ENCODE data around the gene VAMP5.
A peak's percentile ranks its signal among the peaks of the same experiment; 100 is the strongest.
"Not testable (repeated sequence)": the region's sequence is repeated elsewhere in the genome, so short reads cannot be mapped to it uniquely, and the experiment has no call there.

Gene VAMP5

GRCh38 chr2:85584857-85585780, 888 bp downstream of the VAMP5 start:
- peak; percentile 56 for DNase-seq

GRCh38 chr2:85585781-85586105, 1.5 kb downstream of the VAMP5 start:
- peak; percentile 22 for DNase-seq

GRCh38 chr2:85588236-85588635, 4.0 kb downstream of the VAMP5 start:
- DNase-seq: no peak

GRCh38 chr2:85588645-85589044, 4.4 kb downstream of the VAMP5 start:
- no peak for DNase-seq

GRCh38 chr2:85589181-85589580, 5.0 kb downstream of the VAMP5 start:
- DNase-seq: no peak

GRCh38 chr2:85589982-85590791, 6.0 kb downstream of the VAMP5 start:
- DNase-seq: no peak

GRCh38 chr2:85590950-85591349, 6.7 kb downstream of the VAMP5 start:
- no peak for DNase-seq

- DNase-seq: no peak
These were observed 7.3 kb downstream of the VAMP5 start for GRCh38 chr2:85591563-85591962.

GRCh38 chr2:85592299-85592698, 8.1 kb downstream of the VAMP5 start:
- not testable (repeated sequence) for DNase-seq

GRCh38 chr2:85593023-85593422, 8.8 kb downstream of the VAMP5 start:
- DNase-seq: no peak

- DNase-seq: no peak
These were observed 10.6 kb downstream of the VAMP5 start for GRCh38 chr2:85594715-85595300.

- DNase-seq: peak; percentile 97
These were observed 11.2 kb downstream of the VAMP5 start, which contains the start of gene RNF181 for GRCh38 chr2:85595301-85596025. Gene RNF181 (plus strand): TSS chr2:85595745. CDS start chr2:85595764, 19 bp downstream.

- DNase-seq: no peak
These were observed 11.7 kb downstream of the VAMP5 start for GRCh38 chr2:85596026-85596333.

- DNase-seq: no peak
These were observed 12.4 kb downstream of the VAMP5 start for GRCh38 chr2:85596486-85597143.

- DNase-seq: no peak
These were observed 13.0 kb downstream of the VAMP5 start for GRCh38 chr2:85597241-85597640.

- no peak for DNase-seq
These were observed 14.5 kb downstream of the VAMP5 start for GRCh38 chr2:85598594-85599340.

GRCh38 chr2:85599468-85600234, 15.4 kb downstream of the VAMP5 start:
- DNase-seq: no peak

- DNase-seq: no peak
These were observed 16.0 kb downstream of the VAMP5 start for GRCh38 chr2:85600235-85600575.

GRCh38 chr2:85600951-85601770, 16.9 kb downstream of the VAMP5 start:
- DNase-seq: no peak
